ENCODE results near the gene ZNF536. TPM values are rescaled to one million over a fixed set of nuclear protein-coding genes. Genes with fewer than 3 reads are reported as not detected.

The ZNF536 gene
- total RNA-seq, 1 experiment from 2014 or later: not detected

- Histone ChIP-seq H2AFZ (ENCODE audit: low read length) (no peak overlapping the region), H3K27me3 (ENCODE audit: insufficient read depth, low read length) (no peaks in the 10 kb centered on the region; the same call in 1 of the 2 replicates), H3K4me2 (ENCODE audit: insufficient read depth, insufficient read length, low read length) (no peak overlapping the region), H4K20me1 (ENCODE audit: control insufficient read depth, insufficient read depth, insufficient read length) (no peaks in the 10 kb centered on the region), H3K23ac (ENCODE audit: insufficient read length, low read depth, low read length) (no peak overlapping the region), H3T11ph (ENCODE audit: low read length) (no peak overlapping the region), H3K9ac (ENCODE audit: extremely low read depth, insufficient read length, low read length) (no peak overlapping the region), H4K91ac (ENCODE audit: insufficient read length, low read depth, low read length) (no peak overlapping the region), H3K4ac (ENCODE audit: low read depth, low read length) (no peak overlapping the region), H2BK120ac (ENCODE audit: low read depth, low read length, poor library complexity, severe bottlenecking) (no peak overlapping the region), H2AK5ac (ENCODE audit: insufficient read length, low read length) (no peak overlapping the region), H3K4me1 (ENCODE audit: insufficient read depth, low read length) (no peaks in the 10 kb centered on the region; the same call in 1 of the 2 replicates), H3K23me2 (ENCODE audit: insufficient read length, low read depth, low read length, poor library complexity, severe bottlenecking) (no peaks in the 10 kb centered on the region), H2BK20ac (ENCODE audit: low read depth, low read length, poor library complexity, severe bottlenecking) (no peak overlapping the region), H3K56ac (ENCODE audit: insufficient read length, low read depth, low read length) (no peak overlapping the region), H3K9me3 (ENCODE audit: control insufficient read depth, low read depth, low read length) (no peaks in the 10 kb centered on the region), H3K79me1 (ENCODE audit: insufficient read depth, low read depth, low read length, poor library complexity, severe bottlenecking) (no peaks in the 10 kb centered on the region), H2BK15ac (ENCODE audit: low read depth, low read length) (no peak overlapping the region), H3K18ac (ENCODE audit: insufficient read length, low read depth, low read length) (no peak overlapping the region), H3K79me2 (ENCODE audit: insufficient read depth, low read length) (no peaks in the 10 kb centered on the region), H4K8ac (replicated peaks; ENCODE audit: insufficient read length, low read depth, low read length) (no peak overlapping the region), H2BK12ac (ENCODE audit: insufficient read length, low read depth, low read length) (no peak overlapping the region), H2BK5ac (ENCODE audit: insufficient read length, low read length) (no peak overlapping the region), H4K5ac (ENCODE audit: insufficient read length, low read depth, low read length) (no peak overlapping the region), H3K27ac (ENCODE audit: insufficient read length, low read depth, low read length) (no peak overlapping the region), H3K14ac (ENCODE audit: insufficient read depth, low read length) (no peak overlapping the region)
- no peak for DNase-seq
- Mint-ChIP-seq H3K27me3 (ENCODE audit: low read depth) (no peaks in the 10 kb centered on the region; the same call in 1 of the 2 replicates), H3K36me3 (ENCODE audit: insufficient read depth in 1 of 3, low read depth in 3 of 3) (peaks cover 0 to 8% (median 4%) of the 10 kb centered on the region in 3 experiments; a peak in 4 of 7 replicates), H3K4me1 (peaks cover 7 to 15% of the 10 kb centered on the region in 2 experiments), H3K9me3 (peaks cover 3 to 7% of the 10 kb centered on the region in 2 experiments; a peak in 3 of 5 replicates), H3K27ac (no peak overlapping the region), H3K4me3 (no peak overlapping the region)
- no peak for TF ChIP-seq CTCF (conservative IDR thresholded peaks at IDR 0.05)
- no CpG with 5 or more reads among the region's 6 CpGs for WGBS (ENCODE audit: extremely low coverage, insufficient read length, low lambda C conversion rate)
Observed at GRCh38 chr19:30540761-30541160, 168.6 kb downstream of the ZNF536 start.

All from H9 (cell line).